COLO829 (cell line): Measurements from ENCODE around the gene MLLT3.

Source experiments
- DNase-seq: peaks from one replicate; pipeline ENCODE4 v3.0.0; 2012; ENCODE audit warnings: low spot score

MLLT3 gene

DNA sequence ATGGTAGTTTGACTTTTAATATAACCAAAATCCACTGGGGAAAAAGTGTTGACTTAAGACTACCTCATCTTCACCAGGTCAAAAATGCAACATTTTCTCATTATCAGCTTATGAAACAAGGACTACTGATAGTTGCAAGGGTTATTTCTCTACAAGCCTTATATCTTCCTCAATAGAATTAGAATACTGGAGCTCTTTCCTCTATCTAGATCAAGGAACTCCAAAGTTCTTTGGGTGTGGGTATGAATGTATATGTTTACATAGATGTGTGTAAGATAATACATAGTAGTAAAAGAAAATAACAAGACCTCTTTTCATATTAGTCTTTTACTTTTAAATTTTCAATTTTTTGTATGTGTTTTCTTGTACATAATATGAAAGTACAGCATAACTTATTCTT is 244.5 kb downstream of the MLLT3 start:
- DNase-seq = no peak

DNA sequence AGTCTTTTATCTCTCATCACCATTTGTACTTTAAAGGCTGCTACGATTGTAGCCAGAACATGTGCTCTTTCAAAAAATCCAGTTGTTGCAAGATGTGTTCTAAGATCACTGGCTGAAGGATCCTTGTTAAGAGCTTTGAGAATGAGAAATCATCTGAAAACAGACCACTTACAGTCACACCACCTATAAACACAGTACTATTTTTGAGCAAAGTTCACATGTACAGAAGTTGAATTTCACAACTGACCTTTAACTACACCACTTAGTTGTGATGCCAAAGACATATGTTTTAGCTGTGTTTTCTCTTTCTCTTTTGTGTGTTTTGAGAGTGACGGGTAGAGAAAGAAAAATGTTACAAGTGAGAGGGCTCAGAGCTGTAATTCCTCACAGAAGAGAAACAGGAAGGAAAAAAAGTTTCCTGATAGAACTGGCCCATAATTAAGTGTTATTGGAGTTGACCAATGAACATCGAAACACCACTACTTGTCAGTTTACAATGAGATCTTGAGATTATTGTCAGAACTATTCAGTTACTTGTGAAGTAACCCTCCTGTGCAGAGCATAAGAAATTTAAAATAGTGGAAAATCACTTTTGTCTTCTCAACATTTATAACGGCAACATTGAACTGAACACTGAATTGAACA is 245.4 kb downstream of the MLLT3 start:
- DNase-seq = no peak

DNA sequence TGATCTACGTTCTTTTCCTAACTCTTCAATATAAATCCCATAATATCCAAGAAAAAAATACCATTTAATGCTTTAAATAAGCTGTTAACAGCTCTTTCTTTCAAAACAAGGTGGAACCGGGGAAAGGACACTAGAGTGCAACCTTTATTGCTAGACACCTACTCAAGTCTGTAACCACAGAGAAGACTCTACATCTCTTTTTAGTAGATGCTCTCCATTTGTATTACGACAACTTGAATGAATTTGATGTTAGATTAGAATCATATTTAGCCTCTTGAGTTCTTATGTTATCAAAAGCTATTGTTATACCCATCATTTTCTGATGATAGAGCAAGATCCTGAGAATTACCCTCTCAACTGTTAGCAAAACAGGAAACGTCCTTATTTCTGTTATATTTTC is 246.3 kb downstream of the MLLT3 start:
- DNase-seq = no peak

DNA sequence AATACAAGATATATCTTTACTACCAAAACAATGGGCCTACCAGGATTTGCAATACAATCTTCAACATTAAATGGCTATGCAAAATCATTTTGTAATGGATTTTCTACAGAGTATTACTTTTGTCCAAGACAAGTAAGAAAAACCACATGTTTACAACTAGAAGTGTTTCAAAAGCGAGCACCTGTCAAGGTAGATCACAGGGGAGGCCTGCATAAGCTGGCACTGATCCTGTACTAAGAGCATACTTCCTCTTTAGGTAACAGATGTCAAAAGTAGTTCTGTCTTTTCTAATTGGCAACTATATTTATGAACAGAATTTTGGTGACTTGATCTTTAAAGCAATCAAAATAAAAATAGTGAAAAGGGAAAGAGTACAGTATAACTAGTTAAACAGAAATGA is 249.0 kb downstream of the MLLT3 start:
- no peak for DNase-seq

DNA sequence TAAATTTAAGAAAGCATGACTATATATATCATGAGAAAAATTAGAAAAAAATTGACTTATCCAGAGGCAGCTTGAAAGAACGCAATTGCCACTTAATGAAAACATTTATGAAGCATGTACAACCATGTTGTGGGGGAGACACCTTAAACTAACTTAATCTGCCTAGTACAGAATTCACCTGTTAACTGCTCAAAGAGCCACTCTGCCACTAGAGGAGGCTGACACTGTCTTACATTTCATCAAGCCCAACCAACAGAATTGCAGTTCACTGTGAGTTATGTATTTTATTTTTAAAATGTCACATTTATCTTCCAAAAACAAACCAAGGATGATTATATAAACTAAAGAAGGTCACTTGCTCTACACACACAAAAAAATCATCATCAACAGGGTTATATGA is 252.9 kb downstream of the MLLT3 start:
- no peak for DNase-seq

DNA sequence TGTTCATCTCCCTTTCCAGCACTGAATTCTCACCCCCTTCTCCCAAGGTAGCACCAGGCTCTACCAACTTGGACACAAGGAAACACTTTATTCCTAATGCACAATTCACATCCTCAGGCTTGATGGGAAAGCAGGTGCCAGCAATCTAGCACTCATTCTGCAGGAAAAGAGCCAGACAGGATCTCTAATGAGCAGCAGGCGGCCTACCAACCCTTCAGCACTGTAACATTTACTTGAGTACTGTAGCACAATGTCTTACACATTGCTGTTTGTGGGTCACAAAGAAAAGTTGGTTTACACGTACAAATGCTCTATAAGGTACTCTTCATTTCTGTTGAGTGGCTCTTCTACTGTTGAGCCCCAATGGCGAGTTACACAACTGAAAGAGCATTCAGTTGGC is 254.4 kb downstream of the MLLT3 start:
- DNase-seq = no peak

DNA sequence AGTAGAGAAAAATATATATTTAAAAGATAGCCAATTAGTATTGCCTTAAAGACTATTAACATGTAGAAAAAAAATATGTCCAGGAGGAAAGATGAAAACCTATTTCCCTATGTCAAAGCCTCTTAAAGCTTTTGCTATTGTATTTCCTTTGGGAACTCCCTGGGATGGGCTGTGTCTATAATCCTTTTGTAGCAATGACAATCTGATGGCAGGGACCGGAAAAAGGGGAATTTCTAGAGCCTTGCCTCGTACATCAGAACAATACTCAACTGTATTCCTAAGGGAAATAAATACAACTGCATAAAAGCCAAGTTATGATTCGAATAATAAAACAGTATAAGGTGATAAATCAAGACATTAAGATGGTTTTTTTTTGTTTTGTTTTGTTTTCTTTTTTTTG is 257.3 kb downstream of the MLLT3 start:
- DNase-seq = no peak

DNA sequence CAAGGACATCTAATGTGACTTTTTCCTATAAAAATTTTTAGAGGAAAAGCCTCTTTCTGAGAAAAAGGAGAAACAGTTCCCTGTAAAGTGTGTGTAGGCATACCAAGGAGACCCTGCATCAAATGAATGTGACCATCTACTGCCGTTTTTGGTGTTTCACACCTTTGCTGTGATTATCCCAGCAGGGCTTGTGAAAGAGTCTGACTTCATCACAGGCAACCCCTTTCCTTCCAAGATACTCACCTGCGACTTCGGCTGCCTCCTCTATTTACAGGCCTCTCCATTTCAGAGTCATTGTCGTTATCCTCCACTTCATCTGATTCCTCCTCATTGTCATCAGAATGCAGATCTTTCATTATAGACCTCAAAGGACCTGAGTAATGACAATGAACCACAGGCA is 259.1 kb downstream of the MLLT3 start:
- no peak for DNase-seq

DNA sequence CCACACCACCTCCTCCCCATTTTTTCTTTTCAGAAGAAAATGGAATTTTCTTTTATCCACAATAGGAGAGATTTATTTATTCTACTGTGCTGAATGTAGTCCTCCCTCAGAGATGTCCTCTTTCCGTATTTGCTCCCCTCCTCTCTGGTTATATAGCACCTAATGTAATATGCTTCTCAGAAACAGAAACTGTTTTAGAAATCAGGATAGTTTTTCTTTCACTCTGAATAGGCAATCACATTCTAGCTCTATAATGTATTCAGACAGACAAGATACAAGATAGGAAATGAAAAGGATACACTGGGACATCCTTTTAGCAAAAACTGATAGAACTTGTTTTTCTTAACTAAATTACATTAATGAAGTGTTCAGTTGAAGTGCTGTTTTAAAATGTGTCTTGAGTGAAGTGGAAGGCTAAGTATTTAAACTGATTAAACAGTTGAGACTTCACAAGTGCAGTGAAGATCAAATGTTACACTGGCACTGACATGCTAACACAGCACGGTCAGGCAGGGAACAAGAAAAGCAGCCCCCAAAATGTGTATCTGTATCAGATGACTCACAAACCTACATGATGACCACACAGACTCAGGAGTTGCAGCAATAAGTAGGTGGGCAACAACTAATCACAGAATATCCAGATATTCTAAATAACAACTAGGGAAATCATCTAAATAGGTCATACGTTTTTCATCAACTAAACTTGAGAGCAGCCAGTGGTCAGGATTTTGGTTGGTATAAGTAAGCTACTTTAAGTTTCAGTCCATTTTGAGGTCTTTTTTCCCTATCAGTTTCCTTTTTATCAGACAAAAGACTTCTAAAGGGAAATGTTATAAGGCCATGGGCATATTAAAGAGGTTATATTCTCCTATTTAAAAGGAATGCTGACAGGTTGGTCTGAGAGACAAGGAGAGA is 260.4 kb downstream of the MLLT3 start:
- no peak for DNase-seq

DNA sequence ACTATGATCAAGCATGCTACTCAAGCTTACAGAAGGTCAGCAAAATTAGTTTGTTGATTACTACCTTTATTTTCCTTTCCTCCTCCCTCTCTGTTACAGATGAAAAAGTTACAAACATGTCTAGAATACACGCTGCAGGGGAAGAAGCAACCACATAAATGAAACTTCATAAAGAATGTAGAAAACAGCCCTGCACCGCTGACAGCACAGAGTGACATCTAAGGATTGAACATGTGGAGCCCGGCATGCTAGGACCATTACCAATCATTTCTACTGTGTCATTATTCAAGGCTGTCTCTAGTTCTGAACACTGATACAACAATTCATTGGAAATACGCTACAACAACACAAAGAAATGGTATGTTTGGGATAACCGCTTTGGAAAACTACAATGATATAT is 261.1 kb downstream of the MLLT3 start:
- DNase-seq = no peak

DNA sequence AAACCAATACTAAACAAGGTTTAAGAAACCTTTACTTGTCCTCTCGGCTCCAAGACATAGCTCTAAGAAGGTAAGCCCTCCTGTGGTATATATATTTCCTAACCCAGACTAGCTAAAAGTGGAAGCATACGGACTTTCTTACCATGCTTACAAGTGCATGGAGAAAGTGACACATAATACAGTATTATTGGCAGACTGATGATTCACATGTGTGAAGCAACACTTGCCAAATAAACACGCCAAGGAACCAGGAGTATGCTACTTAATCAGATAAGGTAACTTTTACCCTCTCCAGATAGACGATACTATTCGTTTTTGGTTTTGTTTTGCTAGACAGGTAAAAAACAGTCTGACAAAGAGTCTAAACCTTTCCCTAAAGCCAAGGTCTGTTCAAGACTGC is 264.1 kb downstream of the MLLT3 start:
- DNase-seq = no peak

DNA sequence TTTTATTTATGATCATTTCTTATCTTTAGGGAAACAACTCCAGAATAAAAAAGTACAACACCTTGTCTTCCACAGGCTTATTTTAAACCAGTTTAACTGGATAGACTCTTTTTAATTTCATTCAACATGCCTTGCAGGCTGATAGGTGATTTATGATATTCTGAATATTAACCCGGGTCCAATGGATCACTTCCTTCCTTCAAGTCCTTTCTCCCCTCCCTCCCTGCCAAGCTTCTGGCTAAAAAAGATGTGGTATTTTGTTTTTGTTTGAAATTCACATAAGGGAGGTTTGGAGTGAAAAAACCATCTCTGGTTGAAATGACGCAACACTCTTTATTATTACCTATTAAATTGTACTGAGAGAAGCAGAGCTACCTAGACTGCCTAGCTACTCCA is 265.3 kb downstream of the MLLT3 start:
- no peak for DNase-seq

DNA sequence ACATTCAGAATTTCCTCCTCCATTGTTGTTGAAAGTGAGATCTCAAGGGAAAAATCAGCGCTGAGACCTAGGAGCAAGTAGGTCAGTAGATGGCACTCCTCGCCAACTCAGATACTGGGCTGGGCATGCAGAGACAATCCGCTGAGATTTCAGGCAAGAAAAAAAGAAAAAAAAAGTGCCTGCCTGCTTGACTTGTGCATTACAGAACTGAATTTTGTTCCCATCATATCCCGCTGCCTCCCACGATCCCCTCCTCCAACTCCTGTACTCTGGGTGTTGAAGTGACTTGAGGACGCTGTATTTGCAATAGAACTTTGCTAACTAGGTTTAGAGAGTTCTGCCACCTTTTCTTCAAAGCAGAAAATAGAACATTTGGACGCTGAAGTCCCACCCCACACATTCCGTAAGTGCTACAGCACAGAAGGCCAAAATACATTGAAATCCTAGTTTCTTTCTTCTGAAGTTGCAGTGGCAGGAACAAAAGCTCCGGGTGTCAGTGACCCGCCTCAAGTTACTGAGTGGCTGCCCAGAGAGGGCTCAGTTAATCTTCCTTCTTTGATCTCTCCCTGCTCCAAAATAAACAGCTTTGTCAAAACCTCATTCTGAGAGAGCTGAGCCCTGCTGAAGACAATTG is 265.8 kb downstream of the MLLT3 start:
- DNase-seq = peak; percentile 61

DNA sequence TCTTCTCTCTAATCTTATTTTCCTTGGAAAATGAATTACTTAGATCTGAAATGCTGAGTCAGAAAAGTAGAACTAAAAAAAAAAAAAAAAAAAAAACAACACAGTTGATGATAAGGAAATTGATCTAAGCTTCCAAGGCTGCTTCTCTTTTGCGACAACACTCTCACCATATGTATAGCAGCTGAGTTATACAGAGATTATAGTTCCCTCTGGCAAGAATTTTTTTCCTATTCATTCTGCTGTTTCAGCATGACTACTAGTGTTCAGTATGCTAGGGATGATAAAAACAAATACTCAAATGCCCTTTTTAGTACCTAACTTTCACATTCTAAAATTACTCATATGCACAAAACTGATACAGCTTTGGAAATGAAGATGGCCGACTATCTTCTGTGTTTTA is 267.3 kb downstream of the MLLT3 start:
- DNase-seq = peak; percentile 2

DNA sequence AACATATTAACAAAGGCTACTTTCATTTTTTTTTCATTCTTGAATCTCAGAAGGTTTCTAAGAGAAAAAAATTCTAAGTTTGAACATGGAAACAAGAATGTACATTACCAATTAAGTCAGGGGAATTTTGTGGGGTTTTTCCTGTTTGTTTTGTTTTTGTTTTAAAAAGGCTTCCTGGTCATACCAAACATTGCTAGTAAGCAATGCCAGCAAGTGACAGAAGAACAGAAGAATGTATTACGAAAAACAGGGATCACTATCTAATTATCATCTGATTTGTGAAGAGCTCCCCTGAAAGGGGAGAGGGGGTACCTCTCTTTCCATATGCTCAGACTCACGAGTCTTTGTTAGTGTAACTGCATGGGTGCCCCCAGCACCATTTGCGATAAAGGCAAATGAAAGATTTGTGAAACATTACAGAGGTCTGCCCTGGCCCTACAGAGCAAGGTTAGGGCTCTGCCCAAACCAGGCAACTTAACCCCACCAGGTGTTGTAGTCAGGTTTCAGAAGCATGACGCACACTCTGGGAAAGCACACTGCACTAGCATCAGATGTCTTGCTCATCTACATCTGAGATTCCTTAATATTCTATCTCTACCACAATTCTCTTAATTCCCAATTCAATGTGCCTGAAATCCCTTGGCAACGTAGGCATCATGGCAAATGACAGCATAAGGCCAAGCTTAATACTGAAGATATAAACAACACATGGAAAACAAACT is 268.2 kb downstream of the MLLT3 start:
- DNase-seq = no peak

DNA sequence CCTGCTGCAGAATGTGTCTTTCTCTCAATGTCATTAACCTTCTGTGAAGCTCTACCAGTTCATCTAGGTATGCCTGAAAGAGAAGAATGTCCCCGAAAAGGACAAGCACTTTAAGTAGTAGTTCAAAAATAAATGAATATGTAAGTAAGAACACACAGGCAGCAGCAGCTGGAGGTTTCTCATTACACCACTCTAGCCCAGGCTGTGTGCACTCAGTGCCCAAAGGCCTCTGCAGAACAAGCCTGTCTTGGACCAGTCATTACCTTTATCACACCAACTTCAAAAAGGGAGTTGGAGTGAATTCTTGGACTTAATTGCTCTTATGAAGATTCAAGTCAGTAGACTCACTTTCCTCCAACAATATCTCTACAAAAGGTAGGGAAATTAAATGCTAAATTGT is 268.8 kb downstream of the MLLT3 start:
- DNase-seq = no peak

DNA sequence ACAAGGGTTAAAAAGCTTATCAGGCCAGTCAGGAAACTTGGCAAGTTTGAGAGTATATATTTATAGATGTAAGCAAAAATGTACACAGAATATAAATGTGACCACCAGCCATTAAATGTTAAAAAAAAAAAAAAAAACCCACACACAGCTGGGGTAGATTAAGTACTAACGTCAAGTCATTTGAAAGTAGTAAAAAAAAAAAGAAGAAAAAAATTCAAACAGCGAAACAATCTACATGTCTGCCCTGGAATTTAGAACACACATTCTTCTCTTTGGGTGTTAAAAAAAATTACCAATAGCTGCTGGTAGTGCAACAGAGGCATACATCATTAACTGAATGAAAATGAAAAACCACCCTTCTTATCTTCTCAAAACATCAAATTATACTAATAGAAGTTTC is 269.7 kb downstream of the MLLT3 start:
- DNase-seq = no peak

DNA sequence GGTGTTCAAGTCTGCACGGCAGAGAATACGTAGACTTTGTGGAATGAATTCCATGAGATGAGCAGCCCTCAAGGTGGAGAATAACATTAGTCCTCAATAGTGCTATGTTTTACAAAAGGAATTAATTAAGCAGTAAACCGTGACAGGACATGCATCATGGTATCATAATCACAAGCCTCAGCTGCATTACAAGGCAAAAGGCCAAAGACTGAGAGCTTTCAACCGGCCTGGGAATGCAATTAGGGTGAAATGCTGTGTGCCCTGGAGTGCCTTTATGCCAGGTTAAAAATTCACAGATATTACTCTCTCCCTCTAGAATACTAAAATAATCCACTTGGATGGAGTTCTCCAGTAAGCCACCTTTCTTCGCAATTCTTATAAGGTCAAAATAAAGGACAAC is 270.6 kb downstream of the MLLT3 start:
- DNase-seq = no peak

DNA sequence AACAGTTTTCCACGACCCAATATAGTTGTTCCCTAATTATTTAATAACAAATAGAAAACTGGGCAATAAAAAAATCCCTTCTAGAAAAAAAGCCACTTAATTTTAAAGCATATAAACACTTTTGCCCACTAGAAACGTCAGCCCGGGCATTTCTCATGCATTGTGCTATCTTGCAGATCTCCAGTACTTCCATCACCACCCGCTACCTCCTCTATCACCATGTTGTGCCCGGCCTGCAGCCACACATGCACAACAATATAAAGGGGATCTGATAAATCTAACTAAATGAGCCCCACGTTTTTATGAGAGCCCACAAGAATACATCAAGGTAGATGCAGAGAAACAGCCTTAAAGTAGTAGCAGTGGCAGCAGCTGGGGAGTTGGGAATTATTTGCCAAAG is 272.7 kb downstream of the MLLT3 start:
- DNase-seq = no peak

DNA sequence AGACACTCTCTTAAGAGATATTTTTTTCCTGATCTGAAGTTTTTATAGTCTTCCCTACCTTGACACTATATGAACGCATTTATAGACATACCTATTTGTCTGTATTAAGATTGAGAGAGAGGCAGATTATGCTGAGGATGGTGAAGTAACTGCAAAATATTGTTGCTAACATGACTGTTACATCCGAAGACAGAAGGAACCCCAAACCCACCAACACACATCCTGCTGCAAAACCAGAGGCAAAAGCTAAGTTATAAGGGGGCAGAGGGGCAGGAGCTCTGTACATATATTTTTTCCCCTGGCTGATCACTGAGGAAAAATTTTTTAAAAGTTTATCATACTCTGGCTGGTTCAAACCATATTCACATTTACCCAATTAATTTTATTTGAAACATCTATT is 279.0 kb downstream of the MLLT3 start:
- no peak for DNase-seq

DNA sequence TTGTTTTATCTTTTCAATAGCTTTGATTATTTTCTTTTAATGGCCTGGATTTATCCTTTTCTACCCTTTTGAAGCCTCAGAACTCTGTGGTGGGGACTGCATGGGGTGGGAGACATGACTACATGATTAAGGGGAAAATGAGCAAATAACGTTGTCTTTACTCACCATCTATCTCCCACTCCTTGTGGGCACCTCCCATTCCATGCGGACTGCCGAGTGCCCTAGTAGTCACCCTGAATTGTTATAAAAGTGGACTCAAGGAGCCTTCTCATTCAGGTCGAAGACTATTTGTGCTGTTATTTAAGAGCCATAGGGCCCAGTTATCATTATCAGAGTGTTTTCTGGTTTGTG is 281.8 kb downstream of the MLLT3 start:
- no peak for DNase-seq

DNA sequence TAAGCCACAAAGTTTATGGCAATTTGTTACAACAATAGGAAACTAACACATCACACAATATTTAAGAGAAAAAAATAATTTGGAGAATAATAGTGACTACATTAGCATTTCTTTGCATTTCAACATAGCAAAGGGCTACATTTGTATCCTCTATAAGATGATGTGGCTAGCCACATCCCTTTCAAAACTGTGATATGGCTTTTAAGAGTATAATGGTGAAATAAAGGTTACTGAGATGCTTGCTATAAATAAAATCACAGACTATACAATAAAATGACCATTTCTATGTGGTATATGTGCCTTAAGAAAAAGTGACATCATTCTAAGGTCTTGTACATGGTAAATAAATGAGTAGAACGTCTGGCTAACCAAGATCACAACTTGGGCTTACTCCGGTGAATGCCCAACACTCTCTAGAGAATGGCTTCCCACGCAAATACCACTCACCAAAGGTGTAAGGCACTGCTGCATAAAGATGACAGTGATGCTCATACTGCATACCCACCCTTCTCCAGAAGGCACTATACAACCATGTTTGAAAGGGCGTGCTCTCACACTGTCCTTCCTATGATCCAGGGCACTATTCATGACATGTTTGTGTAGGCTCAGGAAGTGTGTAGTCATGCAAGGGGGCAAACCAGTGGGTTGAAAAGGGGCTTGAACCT is 286.5 kb downstream of the MLLT3 start:
- DNase-seq = no peak
